Measurements from ENCODE around the gene SBF2.

Gene SBF2

GRCh38 chr11:9880657-9881056, 413.4 kb downstream of the SBF2 start:
- DNase-seq (ENCODE audit: low spot score), result no peak
- no peak overlapping the region for H3K27ac ChIP-seq
- ChIA-PET POLR2A (ENCODE audit: low non-redundant PET) (no interaction called here), CTCF (no interaction called here)
- TF ChIP-seq, protein P1, sequence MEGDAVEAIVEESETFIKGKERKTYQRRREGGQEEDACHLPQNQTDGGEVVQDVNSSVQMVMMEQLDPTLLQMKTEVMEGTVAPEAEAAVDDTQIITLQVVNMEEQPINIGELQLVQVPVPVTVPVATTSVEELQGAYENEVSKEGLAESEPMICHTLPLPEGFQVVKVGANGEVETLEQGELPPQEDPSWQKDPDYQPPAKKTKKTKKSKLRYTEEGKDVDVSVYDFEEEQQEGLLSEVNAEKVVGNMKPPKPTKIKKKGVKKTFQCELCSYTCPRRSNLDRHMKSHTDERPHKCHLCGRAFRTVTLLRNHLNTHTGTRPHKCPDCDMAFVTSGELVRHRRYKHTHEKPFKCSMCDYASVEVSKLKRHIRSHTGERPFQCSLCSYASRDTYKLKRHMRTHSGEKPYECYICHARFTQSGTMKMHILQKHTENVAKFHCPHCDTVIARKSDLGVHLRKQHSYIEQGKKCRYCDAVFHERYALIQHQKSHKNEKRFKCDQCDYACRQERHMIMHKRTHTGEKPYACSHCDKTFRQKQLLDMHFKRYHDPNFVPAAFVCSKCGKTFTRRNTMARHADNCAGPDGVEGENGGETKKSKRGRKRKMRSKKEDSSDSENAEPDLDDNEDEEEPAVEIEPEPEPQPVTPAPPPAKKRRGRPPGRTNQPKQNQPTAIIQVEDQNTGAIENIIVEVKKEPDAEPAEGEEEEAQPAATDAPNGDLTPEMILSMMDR (conservative IDR thresholded peaks at IDR 0.05; ENCODE audit: low read depth), result no peak

GRCh38 chr11:9878936-9879335, 415.1 kb downstream of the SBF2 start:
- H3K27ac ChIP-seq, result no peak overlapping the region
- TF ChIP-seq, protein P1 (conservative IDR thresholded peaks at IDR 0.05; ENCODE audit: low read depth), result no peak
- ChIA-PET POLR2A (ENCODE audit: low non-redundant PET) (no interaction called here), CTCF (interaction anchor here (0.5 kb wide), 1 partner anchor 216 kb away, joined by 4 read pairs; no protein-coding TSS in a partner anchor)
- DNase-seq (ENCODE audit: low spot score), result no peak

- POLR2A ChIA-PET (ENCODE audit: low non-redundant PET), result no interaction called here
- no peak for DNase-seq (ENCODE audit: low spot score)
- TF ChIP-seq, protein P1 (conservative IDR thresholded peaks at IDR 0.05; ENCODE audit: low read depth), result no peak
- H3K27ac ChIP-seq, result no peak overlapping the region
- CTCF ChIA-PET, result interaction anchor here (0.6 kb wide), 1 partner anchor 234 kb away, joined by 3 read pairs; no protein-coding TSS in a partner anchor
Measured at GRCh38 chr11:9876331-9876730, 417.7 kb downstream of the SBF2 start.

- H3K27ac ChIP-seq, result no peak overlapping the region
- ChIA-PET POLR2A (ENCODE audit: low non-redundant PET) (no interaction called here), CTCF (interaction anchor here (0.6 kb wide), 1 partner anchor 234 kb away, joined by 3 read pairs; no protein-coding TSS in a partner anchor)
- TF ChIP-seq, protein P1 (conservative IDR thresholded peaks at IDR 0.05; ENCODE audit: low read depth), result no peak
- DNase-seq (ENCODE audit: low spot score), result no peak
Measured at GRCh38 chr11:9875862-9876261, 418.2 kb downstream of the SBF2 start.

- ChIA-PET CTCF (interaction anchor here (0.6 kb wide), 1 partner anchor 639 kb away, joined by 4 read pairs; no protein-coding TSS in a partner anchor), POLR2A (ENCODE audit: low non-redundant PET) (no interaction called here)
- DNase-seq (ENCODE audit: low spot score), result no peak
- no peak overlapping the region for H3K27ac ChIP-seq
- TF ChIP-seq, protein P1 (conservative IDR thresholded peaks at IDR 0.05; ENCODE audit: low read depth), result no peak
Measured at GRCh38 chr11:9875399-9875798, 418.6 kb downstream of the SBF2 start.

GRCh38 chr11:9874466-9874865, 419.6 kb downstream of the SBF2 start:
- H3K27ac ChIP-seq, result no peak overlapping the region
- TF ChIP-seq, protein P1 (conservative IDR thresholded peaks at IDR 0.05; ENCODE audit: low read depth), result no peak
- CTCF ChIA-PET, result interaction anchor here (0.6 kb wide), 1 partner anchor 638 kb away, joined by 4 read pairs; no protein-coding TSS in a partner anchor
- no peak for DNase-seq (ENCODE audit: low spot score)
- POLR2A ChIA-PET (ENCODE audit: low non-redundant PET), result no interaction called here
